PC-9 (cell line): Measurements from ENCODE around the gene STAG1. TPM values are rescaled to one million over a fixed set of nuclear protein-coding genes. Genes with fewer than 3 reads are reported as not detected.
"Not testable (repeated sequence)": the region's sequence is repeated elsewhere in the genome, so short reads cannot be mapped to it uniquely, and the experiment has no call there.

ENCODE experiments used
- BruUV-seq: library from RNA; stranded (reverse); fragments of 400-500 nt; replicated peaks from 2 replicates; lab custom pipeline; 2021; lab: Mats Ljungman, UMichigan
- CTCF ChIA-PET: fragments of 300-600 bp; sonication (Branson Sonifier 250); formaldehyde crosslinking; loops from one replicate; lab custom pipeline; 2022; ENCODE audit warnings: antibody characterized with exemption; lab: Charles Lee
- POLR2A ChIA-PET: fragments of 300-600 bp; sonication (Branson Sonifier 250); formaldehyde crosslinking; loops from one replicate; lab custom pipeline; 2022; ENCODE audit warnings: antibody characterized with exemption; ENCODE audit not compliant: unreplicated experiment; lab: Charles Lee
- DNase-seq, 2 experiments: peaks; one replicate each; pipeline versions ENCODE4 v3.0.0 to v3.0.0-alpha.2; 2015 to 2022; ENCODE audit warnings: mixed read lengths in 1 of 2
- H2AFZ ChIP-seq: fragments of 200-600 bp; sonication (generic); 2 replicates; pipeline ENCODE4 v1.8.1; 2017; ENCODE audit warnings: antibody characterized with exemption
- H3F3A ChIP-seq: fragments of 200-600 bp; sonication (generic); 2 replicates; pipeline ENCODE4 v1.8.1; 2017; ENCODE audit warnings: antibody characterized with exemption, mild to moderate bottlenecking, low read depth; ENCODE audit not compliant: insufficient read depth
- H3K27ac ChIP-seq: fragments of 200-600 bp; sonication (generic); 2 replicates; pipeline ENCODE4 v1.6.1; 2016; ENCODE audit warnings: mixed run types
- H3K27me3 ChIP-seq: fragments of 200-600 bp; sonication (generic); 2 replicates; pipeline ENCODE4 v1.6.1; 2016; ENCODE audit warnings: low read depth, mixed run types; ENCODE audit not compliant: insufficient read depth
- H3K36me3 ChIP-seq: fragments of 200-600 bp; sonication (generic); 2 replicates; pipeline ENCODE4 v1.6.1; 2016; ENCODE audit warnings: low read depth, mixed run types
- H3K4me1 ChIP-seq: fragments of 200-600 bp; sonication (generic); replicated peaks from 2 replicates; pipeline ENCODE4 v1.6.1; 2016; ENCODE audit warnings: mixed run types; ENCODE audit not compliant: insufficient read depth
- H3K4me2 ChIP-seq: fragments of 200-600 bp; sonication (generic); 2 replicates; pipeline ENCODE4 v1.6.1; 2017; ENCODE audit warnings: mixed run types
- H3K4me3 ChIP-seq: fragments of 200-600 bp; sonication (generic); 2 replicates; pipeline ENCODE4 v1.6.1; 2016; ENCODE audit warnings: mixed run types
- H3K79me2 ChIP-seq: fragments of 200-600 bp; sonication (generic); 2 replicates; pipeline ENCODE4 v1.6.1; 2017; ENCODE audit warnings: low read depth, mixed run types
- H3K9me2 ChIP-seq: fragments of 200-600 bp; sonication (generic); 2 replicates; pipeline ENCODE4 v1.8.1; 2017; ENCODE audit warnings: mild to moderate bottlenecking; ENCODE audit not compliant: insufficient read depth
- H3K9me3 ChIP-seq: fragments of 200-600 bp; sonication (generic); 2 replicates; pipeline ENCODE4 v1.8.1; 2016; ENCODE audit warnings: low read depth; ENCODE audit not compliant: insufficient read depth
- H4K20me1 ChIP-seq: fragments of 200-600 bp; sonication (generic); 2 replicates; pipeline ENCODE4 v1.8.1; 2017; ENCODE audit not compliant: insufficient read depth
- CTCF ChIP-seq: fragments of 200-600 bp; sonication (generic); conservative IDR thresholded peaks from 2 replicates; pipeline ENCODE4 v1.6.1; 2017; ENCODE audit warnings: mixed run types, antibody characterized with exemption, mild to moderate bottlenecking, moderate library complexity
- EZH2 ChIP-seq: fragments of 200-600 bp; sonication (generic); IDR thresholded peaks from 2 replicates; pipeline ENCODE4 v1.8.0; 2017; ENCODE audit warnings: antibody characterized with exemption, low read depth
- intact Hi-C: fragments of 100-400 bp; cut with micrococcal nuclease; formaldehyde crosslinking; loops from one replicate; pipeline ENCODE4 v1.10.0; 2022; ENCODE audit not compliant: unreplicated experiment
- total RNA-seq: library from RNA; stranded (reverse); gene quantifications from 2 replicates; pipeline ENCODE4 v1.2.3, GENCODE V29; 2021

The STAG1 gene
- total RNA-seq, 1 experiment from 2014 or later: 39.3 TPM

GRCh38 chr3:136624371-136624770 is 127.8 kb downstream of the STAG1 start:
- Histone ChIP-seq H3F3A (peaks cover 34% of the 10 kb centered on the region), H3K27me3 (no peaks in the 10 kb centered on the region), H3K4me1 (peaks cover 53% of the 10 kb centered on the region), H3K9me2 (no peaks in the 10 kb centered on the region), H3K4me3 (no peak overlapping the region), H3K79me2 (peaks cover 44% of the 10 kb centered on the region), H3K9me3 (no peaks in the 10 kb centered on the region), H3K36me3 (0 out of 2 replicates have a peak, but pooled peaks cover 9% of the 10 kb centered on the region), H4K20me1 (no peaks in the 10 kb centered on the region), H3K27ac (no peak overlapping the region), H3K4me2 (no peak overlapping the region), H2AFZ (no peak overlapping the region)
- ChIA-PET POLR2A (no interaction called here), CTCF (interaction anchor here (1.1 kb wide), 1 partner anchor 128 kb away, joined by 3 read pairs; the partner anchor contains the start of gene STAG1)
- intact Hi-C loops: loop anchor here (10.0 kb wide), 1 partner anchor 430 kb away; the partner anchor contains the start of gene MSL2
- TF ChIP-seq EZH2: no peak
- no peak for TF ChIP-seq CTCF
- TSS peak; percentile 2 for BruUV-seq
- DNase-seq: no peak

GRCh38 chr3:136621628-136622027 is 130.6 kb downstream of the STAG1 start:
- Histone ChIP-seq H3K9me3 (no peaks in the 10 kb centered on the region), H3K27ac (peak overlapping the region; percentile 34; the same call in 1 of the 2 replicates), H3K4me3 (no peak overlapping the region), H2AFZ (no peak overlapping the region), H3F3A (peaks cover 37% of the 10 kb centered on the region), H4K20me1 (no peaks in the 10 kb centered on the region), H3K27me3 (no peaks in the 10 kb centered on the region), H3K9me2 (no peaks in the 10 kb centered on the region), H3K4me1 (peaks cover 48% of the 10 kb centered on the region), H3K79me2 (peaks cover 36% of the 10 kb centered on the region), H3K4me2 (no peak overlapping the region), H3K36me3 (no peaks in the 10 kb centered on the region)
- intact Hi-C loops: loop anchor here (10.0 kb wide), 1 partner anchor 427 kb away; the partner anchor contains the start of gene MSL2
- ChIA-PET CTCF (no interaction called here), POLR2A (no interaction called here)
- peak; percentile 26 to 72 for DNase-seq
- no TSS peak for BruUV-seq
- TF ChIP-seq EZH2 (no peak), CTCF (no peak)

GRCh38 chr3:136620436-136620835 is 131.7 kb downstream of the STAG1 start:
- Histone ChIP-seq H3K9me3 (no peaks in the 10 kb centered on the region), H3F3A (peaks cover 25% of the 10 kb centered on the region), H3K4me2 (no peak overlapping the region), H3K27me3 (no peaks in the 10 kb centered on the region), H3K79me2 (peaks cover 24% of the 10 kb centered on the region), H3K36me3 (no peaks in the 10 kb centered on the region), H4K20me1 (no peaks in the 10 kb centered on the region), H3K27ac (peak overlapping the region; percentile 40; the same call in 1 of the 2 replicates), H3K9me2 (no peaks in the 10 kb centered on the region), H3K4me1 (peaks cover 40% of the 10 kb centered on the region), H3K4me3 (no peak overlapping the region), H2AFZ (no peak overlapping the region)
- BruUV-seq: no TSS peak
- TF ChIP-seq EZH2: no peak
- TF ChIP-seq CTCF: no peak
- DNase-seq: no peak
- intact Hi-C loops: loop anchor here (10.0 kb wide), 1 partner anchor 426 kb away; the partner anchor contains the start of gene MSL2
- ChIA-PET CTCF (interaction anchor here (0.7 kb wide), 1 partner anchor 132 kb away, joined by 3 read pairs; no protein-coding TSS in a partner anchor), POLR2A (no interaction called here)

GRCh38 chr3:136617969-136618525 is 134.1 kb downstream of the STAG1 start:
- H3K27ac ChIP-seq, H3K79me2 ChIP-seq, DNase-seq, CTCF ChIA-PET, H3K4me2 ChIP-seq, H3K4me3 ChIP-seq, intact Hi-C loops, BruUV-seq, POLR2A ChIA-PET, H3K36me3 ChIP-seq, H3K9me3 ChIP-seq, H2AFZ ChIP-seq, H4K20me1 ChIP-seq, H3K9me2 ChIP-seq, H3K27me3 ChIP-seq: not testable (repeated sequence)
- H3K4me1 ChIP-seq: peaks cover 27% of the 10 kb centered on the region
- peaks cover 17% of the 10 kb centered on the region for H3F3A ChIP-seq
